DND-41 (cell line): ENCODE results near the gene KIF2C.

ENCODE experiments used
- EZH2 ChIP-seq: IDR thresholded peaks from 3 replicates; pipeline ENCODE4 v1.6.1; 2012; ENCODE audit warnings: borderline replicate concordance, low read depth, mild to moderate bottlenecking, moderate library complexity, low read length, inconsistent platforms; ENCODE audit not compliant: severe bottlenecking
- TF ChIP-seq, protein P1 (sequence below): IDR thresholded peaks from 2 replicates; pipeline ENCODE4 v1.5.1; 2012; ENCODE audit warnings: borderline replicate concordance, low read length, moderate library complexity, mild to moderate bottlenecking; ENCODE audit not compliant: poor library complexity, severe bottlenecking; ENCODE audit errors: extremely low read depth

DNA sequence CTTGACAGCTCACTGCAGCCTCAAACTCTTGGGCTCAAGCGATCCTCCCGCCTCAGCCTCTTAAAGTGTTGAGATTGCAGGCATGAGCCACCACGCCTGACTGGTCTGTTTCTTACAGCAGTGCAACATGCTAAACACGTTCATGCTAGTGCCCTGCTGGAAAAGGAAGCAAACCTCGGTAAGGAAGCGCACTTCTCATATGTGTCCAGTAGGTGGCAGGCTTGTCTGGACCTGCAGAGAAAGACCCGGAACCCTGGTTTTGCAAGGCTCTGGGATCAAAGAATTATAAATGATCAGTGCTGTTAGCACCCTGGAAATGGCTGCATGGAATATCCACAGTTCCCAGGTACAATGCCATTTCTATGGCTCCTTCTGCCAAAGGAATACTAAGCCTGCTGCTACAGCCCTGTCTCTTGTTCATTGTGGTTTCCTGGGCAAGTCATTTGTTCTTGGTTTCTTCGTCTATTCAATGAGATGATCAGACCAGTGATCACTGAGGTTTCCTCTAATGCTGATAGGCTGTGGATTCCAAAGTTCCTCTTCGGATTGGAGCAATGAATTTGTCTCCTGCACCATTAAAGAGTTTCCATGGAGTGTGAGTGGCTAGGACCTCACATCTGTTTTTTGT, 24.6 kb upstream of the KIF2C start:
- TF ChIP-seq, protein P1, sequence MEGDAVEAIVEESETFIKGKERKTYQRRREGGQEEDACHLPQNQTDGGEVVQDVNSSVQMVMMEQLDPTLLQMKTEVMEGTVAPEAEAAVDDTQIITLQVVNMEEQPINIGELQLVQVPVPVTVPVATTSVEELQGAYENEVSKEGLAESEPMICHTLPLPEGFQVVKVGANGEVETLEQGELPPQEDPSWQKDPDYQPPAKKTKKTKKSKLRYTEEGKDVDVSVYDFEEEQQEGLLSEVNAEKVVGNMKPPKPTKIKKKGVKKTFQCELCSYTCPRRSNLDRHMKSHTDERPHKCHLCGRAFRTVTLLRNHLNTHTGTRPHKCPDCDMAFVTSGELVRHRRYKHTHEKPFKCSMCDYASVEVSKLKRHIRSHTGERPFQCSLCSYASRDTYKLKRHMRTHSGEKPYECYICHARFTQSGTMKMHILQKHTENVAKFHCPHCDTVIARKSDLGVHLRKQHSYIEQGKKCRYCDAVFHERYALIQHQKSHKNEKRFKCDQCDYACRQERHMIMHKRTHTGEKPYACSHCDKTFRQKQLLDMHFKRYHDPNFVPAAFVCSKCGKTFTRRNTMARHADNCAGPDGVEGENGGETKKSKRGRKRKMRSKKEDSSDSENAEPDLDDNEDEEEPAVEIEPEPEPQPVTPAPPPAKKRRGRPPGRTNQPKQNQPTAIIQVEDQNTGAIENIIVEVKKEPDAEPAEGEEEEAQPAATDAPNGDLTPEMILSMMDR = peak; percentile 97
- TF ChIP-seq EZH2 = no peak
